Measurements from ENCODE around the gene OR10H3. TPM values are rescaled to one million over a fixed set of nuclear protein-coding genes. Genes with fewer than 3 reads are reported as not detected.
"Not testable (repeated sequence)": the region's sequence is repeated elsewhere in the genome, so short reads cannot be mapped to it uniquely, and the experiment has no call there.

OR10H3 gene
- total RNA-seq, 4 donors from 2014 or later, result not detected

DNA sequence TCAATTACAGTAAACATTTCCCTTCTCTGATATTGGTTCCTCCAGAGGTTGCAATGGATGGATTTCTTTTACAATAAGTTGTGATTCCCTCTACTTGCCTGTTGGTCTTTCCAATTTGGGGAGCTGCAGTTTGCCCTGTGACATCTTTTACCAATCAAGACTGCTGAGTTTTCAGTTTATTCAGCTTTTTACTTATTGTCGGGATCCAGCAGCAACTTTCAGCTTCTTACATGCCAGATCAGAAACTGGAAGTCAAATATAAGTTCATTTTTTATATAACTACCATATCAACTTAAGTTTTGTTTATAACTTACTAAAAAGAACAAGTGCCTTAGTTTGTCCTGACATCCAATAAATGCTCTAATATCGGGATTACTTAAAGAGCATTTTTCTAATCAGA is 10.5 kb downstream of the OR10H3 start:
- in situ Hi-C loops (cut with MboI; ENCODE audit: low sequenced_read_pairs in 4 of 4) (no loop called here), intact Hi-C loops (cut with DNase I; ENCODE audit: low total_unique reads) (no loop called here)
- TF ChIP-seq, protein P1, sequence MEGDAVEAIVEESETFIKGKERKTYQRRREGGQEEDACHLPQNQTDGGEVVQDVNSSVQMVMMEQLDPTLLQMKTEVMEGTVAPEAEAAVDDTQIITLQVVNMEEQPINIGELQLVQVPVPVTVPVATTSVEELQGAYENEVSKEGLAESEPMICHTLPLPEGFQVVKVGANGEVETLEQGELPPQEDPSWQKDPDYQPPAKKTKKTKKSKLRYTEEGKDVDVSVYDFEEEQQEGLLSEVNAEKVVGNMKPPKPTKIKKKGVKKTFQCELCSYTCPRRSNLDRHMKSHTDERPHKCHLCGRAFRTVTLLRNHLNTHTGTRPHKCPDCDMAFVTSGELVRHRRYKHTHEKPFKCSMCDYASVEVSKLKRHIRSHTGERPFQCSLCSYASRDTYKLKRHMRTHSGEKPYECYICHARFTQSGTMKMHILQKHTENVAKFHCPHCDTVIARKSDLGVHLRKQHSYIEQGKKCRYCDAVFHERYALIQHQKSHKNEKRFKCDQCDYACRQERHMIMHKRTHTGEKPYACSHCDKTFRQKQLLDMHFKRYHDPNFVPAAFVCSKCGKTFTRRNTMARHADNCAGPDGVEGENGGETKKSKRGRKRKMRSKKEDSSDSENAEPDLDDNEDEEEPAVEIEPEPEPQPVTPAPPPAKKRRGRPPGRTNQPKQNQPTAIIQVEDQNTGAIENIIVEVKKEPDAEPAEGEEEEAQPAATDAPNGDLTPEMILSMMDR (IDR thresholded peaks at IDR 0.05 in 4 of 5, conservative IDR thresholded peaks at IDR 0.05 in 1 of 5), result no peak
- TF ChIP-seq POLR2A (IDR thresholded peaks at IDR 0.05), result no peak
- DNase-seq, result no peak
- H3K27me3 ChIP-seq, result no peaks in the 10 kb centered on the region
- no peaks in the 10 kb centered on the region for H3K4me1 ChIP-seq
- no peak overlapping the region for H3K27ac ChIP-seq
- no peak overlapping the region for H3K4me3 ChIP-seq
- H3K9me3 ChIP-seq, result no peaks in the 10 kb centered on the region
- ATAC-seq, result no peak
- H3K36me3 ChIP-seq, result no peaks in the 10 kb centered on the region

GRCh38 chr19:15758379-15758778 is 20.6 kb downstream of the OR10H3 start:
- no peaks in the 10 kb centered on the region for H3K36me3 ChIP-seq
- ATAC-seq (no peak), DNase-seq (no peak)
- no peak overlapping the region for H3K4me3 ChIP-seq
- intact Hi-C loops (cut with DNase I; ENCODE audit: low total_unique reads), result no loop called here
- no peaks in the 10 kb centered on the region for H3K4me1 ChIP-seq
- no peak overlapping the region for H3K27ac ChIP-seq
- in situ Hi-C loops (cut with MboI; ENCODE audit: low sequenced_read_pairs in 4 of 4), result no loop called here
- H3K27me3 ChIP-seq, result no peaks in the 10 kb centered on the region
- no peaks in the 10 kb centered on the region for H3K9me3 ChIP-seq
- no peak for TF ChIP-seq POLR2A (IDR thresholded peaks at IDR 0.05)
- TF ChIP-seq, protein P1 (IDR thresholded peaks at IDR 0.05 in 4 of 5, conservative IDR thresholded peaks at IDR 0.05 in 1 of 5), result no peak

- H3K9me3 ChIP-seq, result no peaks in the 10 kb centered on the region
- H3K27me3 ChIP-seq, result no peaks in the 10 kb centered on the region
- ATAC-seq, result no peak
- H3K4me3 ChIP-seq, result no peak overlapping the region
- no peak for TF ChIP-seq POLR2A (IDR thresholded peaks at IDR 0.05)
- DNase-seq, result no peak
- H3K27ac ChIP-seq, result no peak overlapping the region
- in situ Hi-C loops (cut with MboI; ENCODE audit: low sequenced_read_pairs in 4 of 4), result no loop called here
- intact Hi-C loops (cut with DNase I; ENCODE audit: low total_unique reads), result no loop called here
- H3K4me1 ChIP-seq, result no peaks in the 10 kb centered on the region
- no peaks in the 10 kb centered on the region for H3K36me3 ChIP-seq
Measured at GRCh38 chr19:15759962-15760565, 22.3 kb downstream of the OR10H3 start.

DNA sequence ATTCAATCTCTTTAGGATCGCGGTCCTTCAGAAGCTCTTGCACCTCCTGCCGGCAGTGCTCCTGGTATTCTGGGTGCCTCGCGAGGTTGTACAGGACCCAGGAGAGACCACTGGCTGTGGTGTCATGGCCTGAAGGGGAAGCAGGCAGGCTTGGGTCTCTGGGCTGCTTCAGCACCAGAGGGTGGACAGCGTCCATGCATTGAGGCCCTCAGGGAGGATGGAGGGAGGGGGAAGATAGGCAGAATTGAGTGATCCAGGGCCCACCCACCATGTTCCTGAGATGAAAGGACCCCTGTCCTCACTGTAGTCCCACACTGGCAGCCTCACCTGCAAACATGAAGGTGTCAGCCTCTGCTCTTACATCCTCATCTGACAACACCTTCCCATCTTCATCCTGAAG is 31.8 kb downstream of the OR10H3 start:
- DNase-seq, result no peak
- Histone ChIP-seq H3K36me3 (no peaks in the 10 kb centered on the region), H3K4me3 (no peak overlapping the region), H3K4me1 (no peaks in the 10 kb centered on the region), H3K27ac (no peak overlapping the region), H3K27me3 (no peaks in the 10 kb centered on the region), H3K9me3 (no peaks in the 10 kb centered on the region)
- ATAC-seq, result no peak
- intact Hi-C loops (cut with DNase I; ENCODE audit: low total_unique reads) (no loop called here), in situ Hi-C loops (cut with MboI; ENCODE audit: low sequenced_read_pairs in 4 of 4) (no loop called here)
- TF ChIP-seq, protein P1 (IDR thresholded peaks at IDR 0.05 in 4 of 5, conservative IDR thresholded peaks at IDR 0.05 in 1 of 5), result no peak
- no peak for TF ChIP-seq POLR2A (IDR thresholded peaks at IDR 0.05)

GRCh38 chr19:15774159-15774558 is 36.4 kb downstream of the OR10H3 start:
- H3K27ac ChIP-seq; H3K4me1 ChIP-seq; H3K9me3 ChIP-seq; DNase-seq; intact Hi-C loops (cut with DNase I; ENCODE audit: low total_unique reads); H3K4me3 ChIP-seq; in situ Hi-C loops (cut with MboI; ENCODE audit: low sequenced_read_pairs in 4 of 4); ATAC-seq; H3K36me3 ChIP-seq; H3K27me3 ChIP-seq: not testable (repeated sequence)

GRCh38 chr19:15775249-15775648 is 37.5 kb downstream of the OR10H3 start:
- H3K9me3 ChIP-seq, result no peaks in the 10 kb centered on the region
- H3K27me3 ChIP-seq, result no peaks in the 10 kb centered on the region
- H3K27ac ChIP-seq, result no peak overlapping the region
- no peaks in the 10 kb centered on the region for H3K36me3 ChIP-seq
- intact Hi-C loops (cut with DNase I; ENCODE audit: low total_unique reads) (no loop called here), in situ Hi-C loops (cut with MboI; ENCODE audit: low sequenced_read_pairs in 4 of 4) (no loop called here)
- H3K4me3 ChIP-seq, result no peak overlapping the region
- peaks cover 0 to 5% of the 10 kb centered on the region in 2 donors for H3K4me1 ChIP-seq
- DNase-seq (no peak), ATAC-seq (no peak)
- TF ChIP-seq, protein P1 (IDR thresholded peaks at IDR 0.05 in 4 of 5, conservative IDR thresholded peaks at IDR 0.05 in 1 of 5), result no peak
- TF ChIP-seq POLR2A (IDR thresholded peaks at IDR 0.05), result no peak

Data from gastrocnemius medialis (tissue), 4 donors.